ENCODE data around the gene KRT16.
"Not testable (repeated sequence)": the region's sequence is repeated elsewhere in the genome, so short reads cannot be mapped to it uniquely, and the experiment has no call there.

The KRT16 gene

DNA sequence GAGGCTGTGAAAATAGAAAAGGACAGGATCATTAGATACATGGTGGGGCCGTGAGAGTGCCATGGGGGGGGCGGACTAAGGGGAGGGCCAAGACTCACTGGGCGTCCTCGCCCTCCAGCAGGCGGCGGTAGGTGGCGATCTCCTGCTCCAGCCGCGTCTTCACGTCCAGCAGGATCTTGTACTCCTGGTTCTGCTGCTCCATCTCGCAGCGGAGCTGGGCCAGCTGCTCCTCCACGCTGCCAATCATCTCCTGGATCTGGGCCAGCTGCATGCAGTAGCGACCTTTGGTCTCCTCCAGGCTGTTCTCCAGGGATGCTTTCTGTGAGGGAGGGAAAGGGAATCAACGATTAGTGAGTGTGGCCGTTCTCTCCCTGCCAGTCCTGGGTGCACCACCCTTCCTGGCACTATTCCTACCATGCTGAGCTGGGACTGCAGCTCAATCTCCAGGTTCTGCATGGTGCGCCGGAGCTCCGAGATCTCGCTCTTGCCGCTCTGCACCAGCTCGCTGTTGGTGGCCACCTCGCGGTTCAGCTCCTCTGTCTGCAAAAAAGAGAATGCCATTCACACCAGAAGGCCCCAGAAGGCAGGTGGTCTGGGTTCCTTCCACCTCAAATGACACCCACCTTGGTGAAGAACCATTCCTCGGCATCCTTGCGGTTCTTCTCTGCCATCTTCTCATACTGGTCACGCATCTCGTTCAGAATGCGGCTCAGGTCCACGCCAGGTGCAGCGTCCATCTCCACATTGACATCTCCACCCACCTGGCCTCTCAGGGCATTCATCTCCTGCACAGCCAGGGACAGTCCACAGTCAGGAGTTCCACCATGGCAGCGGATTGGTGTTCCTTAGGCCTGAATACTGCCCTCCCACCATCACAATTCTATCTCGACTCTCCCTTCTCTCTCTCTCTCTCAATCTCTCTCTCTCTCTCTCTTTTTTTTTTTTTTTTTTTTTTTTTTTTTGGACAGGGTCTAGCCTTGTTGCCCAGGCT is 29.1 kb downstream of the KRT16 start:
- DNase-seq (ENCODE audit: low spot score) = no peak

DNA sequence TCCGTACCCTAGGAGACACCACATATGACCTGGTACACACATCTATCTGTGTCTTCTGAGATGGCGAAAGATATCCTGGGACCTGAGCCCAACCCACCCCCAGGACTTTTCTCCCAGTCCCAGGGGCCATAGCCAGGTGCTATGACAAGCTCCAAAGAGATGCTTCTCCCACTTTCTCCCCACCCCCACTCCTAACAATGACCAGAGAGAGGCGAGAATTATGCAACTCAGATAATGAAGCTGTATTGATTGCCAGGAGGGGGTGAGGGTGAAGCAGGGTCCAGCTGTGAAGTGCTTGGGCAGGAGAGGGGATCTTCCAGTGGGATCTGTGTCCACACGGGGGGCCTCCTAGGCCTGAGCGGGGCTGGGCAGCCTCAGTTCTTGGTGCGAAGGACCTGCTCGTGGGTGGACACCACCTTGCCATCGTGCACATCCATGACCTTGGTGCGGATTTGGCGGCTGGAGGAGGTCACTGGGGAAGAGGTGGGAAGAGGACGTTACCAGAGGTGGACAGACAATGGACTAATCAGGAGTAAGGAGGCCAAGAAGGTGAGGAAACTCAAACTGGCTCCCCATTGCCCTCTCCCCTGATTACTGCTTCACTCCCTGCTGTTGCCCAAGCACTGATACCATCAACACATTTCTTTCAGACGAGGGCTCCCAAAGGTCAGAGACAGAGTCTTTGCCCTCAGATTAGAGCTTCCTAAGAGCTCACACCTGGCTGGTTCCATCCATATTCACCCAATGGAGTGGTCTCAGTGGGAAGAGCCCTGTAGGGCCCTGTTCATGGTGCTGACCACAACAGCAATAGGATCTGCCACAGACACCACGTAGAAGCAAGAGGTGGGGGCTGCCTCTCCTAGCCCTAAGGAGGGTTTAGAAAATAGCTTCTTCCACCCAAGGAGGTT is 30.3 kb downstream of the KRT16 start:
- not testable (repeated sequence) for DNase-seq (ENCODE audit: low spot score)

DNA sequence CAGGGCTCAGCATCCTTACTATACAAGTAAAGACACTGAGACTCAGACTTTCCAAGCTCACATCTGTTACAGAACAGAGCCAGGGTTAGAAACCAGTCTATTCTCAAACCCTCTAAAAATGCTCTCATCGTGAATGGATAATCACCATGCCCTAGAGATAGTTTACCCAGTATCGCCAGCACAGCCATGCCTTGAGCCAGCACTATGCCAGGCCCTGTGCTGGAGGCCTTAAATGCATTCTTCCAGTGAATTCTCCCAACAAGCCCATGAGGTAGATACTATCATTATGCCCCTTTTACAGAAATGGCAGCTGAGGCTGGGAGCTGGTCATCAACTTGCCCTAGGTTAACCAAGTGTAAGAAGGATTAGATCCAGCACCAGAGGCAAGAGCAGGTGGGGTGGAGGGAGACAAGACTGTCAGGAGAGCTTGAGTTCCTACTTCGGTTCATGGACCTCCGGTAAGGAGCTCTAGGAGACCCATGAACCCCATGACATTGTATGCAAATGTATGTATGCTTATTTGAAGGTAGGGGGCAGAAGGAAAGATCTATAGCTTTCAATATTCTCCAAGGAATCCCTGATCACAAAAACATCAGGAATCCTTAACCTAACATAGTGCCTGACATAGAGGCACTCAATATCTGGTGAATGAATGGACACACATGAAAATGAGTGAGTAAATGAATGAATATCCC is 31.1 kb downstream of the KRT16 start:
- no peak for DNase-seq (ENCODE audit: low spot score)

DNA sequence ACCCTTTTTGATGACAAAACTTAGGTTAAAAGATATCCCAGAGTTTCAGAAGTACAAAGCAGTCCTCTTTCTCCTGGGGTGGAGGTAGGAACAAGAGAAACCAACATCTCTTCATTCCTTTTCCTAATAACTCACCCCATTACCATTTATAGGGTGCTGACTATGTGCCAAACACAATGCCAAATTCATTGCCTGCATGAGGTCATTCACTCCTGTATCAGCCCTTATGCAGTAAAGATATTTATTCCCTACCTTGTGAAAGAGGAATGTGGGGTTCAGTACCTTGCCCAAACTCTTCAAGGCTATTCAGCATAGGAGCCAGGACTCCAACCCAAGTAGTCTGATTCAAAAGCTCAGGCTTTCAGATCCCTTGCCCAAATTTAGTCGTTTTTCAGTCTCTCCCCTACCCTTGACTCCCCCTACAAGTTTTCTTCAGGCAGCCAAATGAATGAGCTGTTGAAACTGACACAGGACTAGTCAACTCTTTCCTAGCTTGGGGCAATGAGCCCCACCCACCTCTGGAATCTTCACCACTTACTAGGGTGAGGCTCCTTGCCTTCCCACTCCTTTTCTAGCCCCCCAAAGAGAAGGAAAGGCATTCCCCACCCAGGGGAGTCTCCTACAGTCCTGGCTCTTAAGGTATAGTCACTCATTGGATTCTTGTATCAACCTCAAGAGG is 31.7 kb downstream of the KRT16 start:
- no peak for DNase-seq (ENCODE audit: low spot score)

DNA sequence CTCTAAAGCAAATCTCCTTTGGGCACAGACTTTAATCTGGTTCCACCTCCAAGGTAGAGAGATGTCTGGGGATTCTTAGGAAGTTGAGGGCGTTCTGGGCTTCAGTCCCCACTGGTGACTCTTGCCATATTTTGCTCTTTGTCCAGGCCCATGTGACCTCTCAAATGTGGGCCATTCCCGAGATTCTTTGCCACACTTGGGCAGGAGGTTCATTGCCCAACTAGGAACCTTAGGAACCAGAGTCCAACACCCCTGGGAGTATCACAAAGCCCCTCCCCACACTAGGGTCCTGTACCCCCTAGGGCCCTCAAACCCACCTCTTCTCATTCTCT is 32.4 kb downstream of the KRT16 start:
- DNase-seq (ENCODE audit: low spot score) = no peak

DNA sequence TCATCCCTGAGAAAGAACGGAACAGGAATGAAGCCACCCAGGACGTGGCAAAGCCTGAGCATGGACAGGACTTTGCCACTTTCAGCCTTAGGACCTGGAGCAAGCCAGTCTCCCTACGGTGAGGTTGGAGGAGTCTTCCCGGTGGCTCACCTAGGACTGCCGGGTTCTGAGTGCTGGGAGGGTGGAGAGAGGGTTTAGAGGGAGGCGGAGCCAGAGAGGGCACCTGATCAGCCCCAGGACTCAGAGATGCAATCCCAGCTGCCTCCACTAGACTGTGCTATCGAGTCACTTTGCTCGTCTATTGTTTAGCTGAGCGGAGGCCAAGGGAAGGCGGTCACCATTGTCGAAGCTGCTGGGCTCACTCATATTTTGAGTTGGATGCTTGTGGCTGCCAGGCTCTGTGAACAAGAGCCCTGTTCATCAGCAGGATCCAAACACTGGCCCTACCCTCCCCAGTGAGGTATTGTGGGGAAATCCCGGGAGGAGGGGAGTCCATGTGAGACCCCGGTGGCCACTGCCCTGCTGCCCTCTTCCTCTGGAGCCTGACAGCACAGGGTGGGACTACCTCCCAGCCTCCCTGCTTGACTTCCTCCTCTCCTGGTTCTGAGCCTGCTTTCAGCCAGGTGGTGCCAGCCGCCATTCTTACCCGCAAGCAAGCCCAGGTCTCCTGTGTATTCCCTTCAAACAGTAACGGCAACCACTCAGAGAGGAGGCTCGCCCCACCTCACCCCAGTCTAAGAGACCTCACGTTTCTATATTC is 32.9 kb downstream of the KRT16 start:
- peak; percentile 85 for DNase-seq (ENCODE audit: low spot score)

DNA sequence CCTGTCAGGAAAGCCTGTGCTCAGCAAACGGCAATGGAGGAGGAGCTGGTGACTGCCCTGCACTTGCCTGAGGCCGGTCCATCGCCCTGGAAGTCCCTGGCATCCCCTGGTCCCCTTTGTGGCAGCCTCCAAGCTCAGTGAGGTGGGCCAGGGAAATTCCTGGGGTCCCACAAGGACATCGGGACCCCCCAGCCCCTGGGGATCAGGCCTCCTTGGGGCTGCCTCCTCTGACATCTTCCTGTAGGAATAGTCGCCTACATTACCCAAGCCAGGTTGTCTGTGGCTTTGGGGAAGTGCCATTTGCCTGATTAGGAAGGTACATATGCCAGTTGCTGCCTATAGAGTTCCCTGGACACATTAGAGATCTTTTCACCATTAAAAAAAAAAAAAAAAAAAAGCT is 33.6 kb downstream of the KRT16 start:
- DNase-seq (ENCODE audit: low spot score) = no peak

DNA sequence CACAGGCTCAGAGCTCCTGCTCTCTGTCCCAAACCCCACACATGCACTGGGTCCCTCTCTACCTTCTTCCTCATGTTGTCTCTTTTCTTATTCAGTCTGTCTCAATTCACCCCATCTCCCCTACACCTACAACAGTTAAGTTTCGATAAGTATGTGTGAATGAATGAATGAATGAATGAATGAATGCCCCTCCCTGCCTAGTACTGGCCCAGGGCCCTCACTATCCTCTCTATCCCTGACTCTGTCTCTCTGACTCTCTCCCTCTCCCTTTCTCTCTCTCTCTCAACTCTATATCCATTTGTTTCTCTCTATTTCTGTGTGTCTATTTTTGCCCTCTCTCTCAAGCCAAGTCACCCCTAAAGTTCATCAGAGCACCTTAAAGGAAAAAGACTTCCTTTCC is 34.0 kb downstream of the KRT16 start:
- DNase-seq (ENCODE audit: low spot score) = no peak

DNA sequence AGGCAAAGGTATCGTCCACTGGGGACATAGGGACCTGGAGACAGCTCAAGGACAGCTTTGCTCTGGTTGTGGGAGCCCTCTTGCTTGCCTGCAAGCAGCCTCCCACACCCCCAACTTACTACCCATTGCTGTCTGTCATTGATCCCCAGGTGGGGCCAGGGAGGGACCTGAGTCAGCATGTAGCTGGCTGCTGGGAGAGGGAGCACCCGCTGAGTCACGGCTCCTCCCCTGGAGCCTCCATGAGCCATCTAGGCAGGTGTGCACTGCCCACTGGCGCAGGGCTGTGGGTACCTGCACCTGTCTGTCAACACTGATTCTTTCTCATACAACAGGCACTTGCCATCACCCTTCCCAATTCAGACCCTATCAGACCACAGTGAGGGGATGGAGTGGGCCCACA is 35.8 kb downstream of the KRT16 start:
- peak; percentile 20 for DNase-seq (ENCODE audit: low spot score)

DNA sequence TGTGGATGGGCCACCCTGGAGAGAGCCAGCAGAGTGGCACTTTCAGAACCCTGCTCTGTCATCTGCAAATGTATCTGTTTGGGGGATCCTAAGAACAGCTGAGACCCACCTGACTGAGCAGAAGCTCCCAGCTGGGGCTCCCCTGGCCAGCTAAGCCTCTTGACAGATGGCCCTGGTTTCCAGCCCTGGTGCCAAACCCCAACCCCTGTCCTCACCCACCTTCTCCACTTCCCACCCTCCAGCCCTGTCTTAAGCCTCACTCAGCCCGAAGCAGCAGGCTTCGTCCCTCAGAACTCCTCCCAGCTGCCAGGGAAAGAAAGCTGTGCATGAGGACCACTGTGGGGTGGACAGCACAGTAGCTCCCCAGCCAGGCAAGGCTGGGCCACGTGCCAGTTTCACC is 37.2 kb downstream of the KRT16 start:
- no peak for DNase-seq (ENCODE audit: low spot score)

DNA sequence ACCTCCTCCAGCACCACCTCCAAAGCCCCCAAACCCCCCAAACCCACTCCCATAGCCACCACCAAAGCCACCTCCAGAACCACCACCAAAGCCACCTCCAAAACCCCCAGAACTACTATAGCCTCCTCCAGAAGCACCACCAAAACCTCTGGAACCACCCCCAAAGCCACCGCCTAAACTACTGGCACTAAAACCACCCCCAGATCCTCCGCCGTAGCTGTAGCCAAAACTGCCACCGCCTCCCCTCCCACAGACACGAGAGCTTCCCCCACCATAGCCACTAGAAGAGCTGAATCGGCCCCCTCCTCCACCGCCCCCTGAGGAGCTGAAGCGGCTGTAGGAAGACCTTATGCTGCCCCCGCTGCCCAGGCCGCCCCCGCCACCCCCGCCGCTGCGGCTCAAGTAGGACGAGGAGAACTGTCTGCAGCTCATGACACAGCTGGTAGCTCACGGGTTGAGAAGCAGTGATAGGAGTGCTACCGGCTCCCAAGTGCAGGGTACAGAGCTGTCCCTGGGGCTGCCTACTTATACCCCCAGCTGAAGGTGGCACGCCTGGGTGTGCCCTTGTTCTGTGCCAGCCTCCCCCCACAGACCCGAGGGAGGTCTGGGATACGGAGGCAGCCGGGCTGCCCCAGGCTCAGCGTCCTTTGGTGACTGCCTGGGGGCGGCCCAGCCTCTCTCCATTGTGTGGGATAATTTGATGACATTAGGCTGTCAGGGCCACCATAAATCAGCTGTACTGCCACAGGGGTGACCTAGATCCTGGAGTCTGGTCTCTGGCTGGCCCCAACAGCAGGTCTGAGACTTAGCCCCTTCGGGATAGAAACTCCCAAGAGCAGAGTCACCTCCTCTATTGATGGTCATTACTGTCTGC is 40.8 kb downstream of the KRT16 start, which contains the start of gene KRT9:
KRT9 (minus strand) TSS at position 499 of the 874 bp plus-strand sequence; CDS start at position 432, 67 bp downstream.
- DNase-seq (ENCODE audit: low spot score) = no peak

DNA sequence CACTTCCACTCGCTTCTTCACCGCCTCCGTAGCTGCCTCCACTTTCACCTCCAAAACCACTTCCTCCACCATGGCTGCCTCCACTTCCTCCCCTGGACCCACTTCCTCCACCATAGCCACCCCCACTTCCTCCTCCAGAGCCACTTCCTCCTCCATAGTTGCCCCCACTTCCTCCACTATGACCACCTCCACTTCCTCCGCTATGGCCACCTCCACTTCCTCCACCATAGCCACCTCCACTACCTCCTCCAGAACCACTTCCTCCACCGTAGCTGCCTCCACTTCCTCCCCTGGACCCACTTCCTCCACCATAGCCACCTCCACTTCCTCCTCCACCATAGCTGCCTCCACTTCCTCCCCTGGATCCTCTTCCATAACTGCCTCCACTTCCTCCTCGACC is 45.2 kb downstream of the KRT16 start:
- no peak for DNase-seq (ENCODE audit: low spot score)

DNA sequence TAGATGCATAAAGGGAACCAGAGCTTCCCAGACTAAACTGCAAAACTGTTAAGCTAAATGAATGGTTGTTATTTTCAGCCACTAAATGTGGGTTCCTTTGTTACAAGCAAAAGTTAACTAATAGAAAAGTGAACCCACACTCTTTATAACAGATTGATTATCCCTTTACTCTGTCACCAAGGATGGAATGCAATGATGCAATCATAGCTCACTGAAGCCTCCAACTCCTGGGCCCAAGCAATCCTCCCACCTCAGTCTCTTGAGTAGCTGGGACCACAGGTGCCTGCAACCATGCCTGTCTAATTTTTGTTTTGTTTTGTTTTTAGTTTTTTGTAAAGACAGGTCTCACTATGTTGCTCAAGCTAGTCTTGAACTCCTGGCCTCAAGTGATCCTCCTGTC is 47.2 kb downstream of the KRT16 start:
- no peak for DNase-seq (ENCODE audit: low spot score)

DNA sequence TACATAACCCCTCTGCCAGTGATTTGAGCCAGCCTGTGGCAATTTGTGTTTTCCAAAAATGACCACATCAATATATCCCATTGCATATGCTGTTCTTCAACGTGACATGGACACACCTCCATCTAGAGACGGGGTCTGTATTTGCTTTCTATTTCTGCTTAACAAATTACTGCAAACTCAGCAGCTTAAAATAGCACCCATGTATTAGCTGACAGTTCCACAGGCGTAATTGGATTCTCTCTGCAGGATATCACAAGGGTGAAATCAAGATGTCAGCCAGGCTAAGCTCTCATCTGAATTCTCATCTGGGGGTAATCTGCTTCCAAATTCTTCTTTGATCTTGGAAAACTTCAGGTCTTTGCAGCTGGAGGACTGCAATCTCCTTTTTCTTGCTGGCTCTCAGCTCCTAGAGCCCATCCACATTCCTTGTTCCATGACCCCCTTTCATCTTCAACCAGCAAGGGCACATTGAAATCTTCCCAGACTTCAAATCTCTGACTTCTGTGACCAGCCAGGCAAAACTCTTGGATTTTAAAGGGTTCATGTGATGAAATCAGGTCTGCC is 48.9 kb downstream of the KRT16 start:
- DNase-seq (ENCODE audit: low spot score) = no peak

DNA sequence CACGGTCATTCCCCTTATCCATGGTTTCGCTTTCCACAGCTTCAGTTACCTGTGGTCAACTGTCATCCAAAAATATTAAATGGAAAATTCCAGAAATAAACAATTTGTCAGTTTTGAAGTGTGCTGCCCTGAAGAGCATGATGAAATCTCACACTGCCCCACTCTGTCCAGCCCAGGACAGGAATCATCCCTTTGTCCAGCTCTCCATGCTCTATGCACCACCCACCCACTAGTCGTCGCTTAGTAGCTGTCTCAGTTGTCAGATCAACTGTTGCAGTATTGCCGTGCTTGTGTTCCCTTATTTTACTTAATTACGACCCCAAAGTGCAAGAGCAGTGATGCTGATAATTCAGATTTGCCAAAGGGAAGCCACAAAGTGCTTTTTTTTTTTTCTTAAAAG is 51.0 kb downstream of the KRT16 start:
- DNase-seq (ENCODE audit: low spot score) = no peak

Data from SW480 (cell line).